Stimulated activated CD8-positive, alpha-beta memory T cell treated with anti-CD3 and anti-CD28 coated beads, Interleukin-7, amount 100 ng/mL, for 1 hour (primary cell): ENCODE results near the gene BPIFA2.

Experiments
- DNase-seq, 2 donors: peaks; one replicate each; pipeline ENCODE4 v3.0.0-alpha.2; 2020; ENCODE audit warnings: low read depth in 2 of 2

The BPIFA2 gene

DNA sequence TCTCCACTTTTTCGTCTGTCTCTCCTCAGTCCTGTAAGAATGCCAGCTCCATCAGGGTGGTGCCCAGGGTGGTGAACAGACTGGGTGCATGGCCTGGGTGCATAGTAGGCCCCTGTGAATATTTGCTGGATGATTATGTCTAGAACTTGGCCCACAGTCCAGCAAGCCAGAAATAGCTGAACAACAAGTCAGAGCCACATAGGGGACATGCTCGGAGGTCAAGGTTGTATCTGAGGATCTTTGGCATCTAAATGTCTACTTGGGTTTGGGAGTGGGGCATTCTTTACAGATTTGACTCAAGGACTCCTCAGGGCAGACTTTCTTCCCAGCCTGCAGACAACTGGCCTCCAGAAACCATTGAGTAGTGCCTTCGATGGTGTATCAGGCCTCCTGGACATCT lies 31.1 kb downstream of the BPIFA2 start:
- no peak for DNase-seq

DNA sequence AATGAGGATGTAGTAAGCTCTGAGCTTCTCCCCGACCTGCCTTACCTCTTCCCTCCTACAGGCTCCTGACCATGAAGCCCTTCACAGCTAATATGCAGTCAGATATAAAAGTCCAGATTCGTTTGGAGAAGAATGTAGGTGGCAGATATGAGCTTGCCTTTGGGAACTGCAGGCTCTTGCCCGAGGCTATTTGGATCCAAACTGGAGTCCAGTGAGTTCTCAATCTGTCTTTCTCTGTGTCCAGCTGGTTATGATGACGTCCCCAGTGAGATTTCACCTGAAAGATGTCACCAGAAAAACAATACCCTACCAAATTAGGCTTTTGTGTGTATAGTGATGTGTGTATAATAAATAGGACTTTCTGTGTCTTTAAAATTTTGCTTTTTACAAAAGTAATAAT lies 34.5 kb downstream of the BPIFA2 start:
- DNase-seq: no peak

GRCh38 chr20:33203444-33203843 lies 35.5 kb downstream of the BPIFA2 start:
- DNase-seq: no peak

DNA sequence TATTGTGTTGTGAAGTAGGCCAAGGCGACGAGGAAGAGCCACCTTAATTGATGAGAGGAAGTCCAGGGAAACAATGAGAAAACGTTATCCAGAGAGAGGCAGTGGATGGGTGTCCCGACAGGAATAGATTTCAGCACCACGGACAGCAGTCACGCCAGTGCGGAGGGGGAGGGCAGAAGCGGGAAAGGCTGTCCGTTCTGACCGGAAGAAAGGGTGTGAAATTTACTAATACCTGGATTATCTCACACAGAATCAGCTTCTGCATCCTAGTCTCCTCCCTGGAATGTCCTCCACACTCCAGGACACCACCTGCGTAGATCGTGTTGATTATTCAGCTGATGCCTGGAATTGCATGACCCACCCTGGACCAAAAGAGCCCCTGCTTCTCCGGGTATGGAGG lies 41.8 kb downstream of the BPIFA2 start:
- no peak for DNase-seq

DNA sequence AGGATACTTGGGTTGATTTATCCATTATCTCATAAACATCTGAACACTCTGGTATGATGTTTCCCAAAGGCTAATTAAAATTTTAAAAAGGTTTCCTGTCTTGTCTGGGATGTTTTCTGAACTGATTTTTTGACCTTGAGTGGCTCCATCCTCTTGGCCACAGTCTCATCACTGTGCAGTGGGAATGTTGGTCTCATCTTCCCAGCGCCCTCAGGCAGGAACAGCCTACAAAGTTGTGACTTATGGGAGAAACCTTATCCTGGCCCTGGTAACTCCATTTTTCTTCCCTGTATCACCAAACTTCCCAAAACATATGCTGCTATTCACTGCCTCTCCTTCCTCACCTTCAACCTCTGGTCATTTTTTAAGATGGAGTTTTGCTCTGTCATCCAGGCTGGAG lies 42.4 kb downstream of the BPIFA2 start:
- DNase-seq: no peak

DNA sequence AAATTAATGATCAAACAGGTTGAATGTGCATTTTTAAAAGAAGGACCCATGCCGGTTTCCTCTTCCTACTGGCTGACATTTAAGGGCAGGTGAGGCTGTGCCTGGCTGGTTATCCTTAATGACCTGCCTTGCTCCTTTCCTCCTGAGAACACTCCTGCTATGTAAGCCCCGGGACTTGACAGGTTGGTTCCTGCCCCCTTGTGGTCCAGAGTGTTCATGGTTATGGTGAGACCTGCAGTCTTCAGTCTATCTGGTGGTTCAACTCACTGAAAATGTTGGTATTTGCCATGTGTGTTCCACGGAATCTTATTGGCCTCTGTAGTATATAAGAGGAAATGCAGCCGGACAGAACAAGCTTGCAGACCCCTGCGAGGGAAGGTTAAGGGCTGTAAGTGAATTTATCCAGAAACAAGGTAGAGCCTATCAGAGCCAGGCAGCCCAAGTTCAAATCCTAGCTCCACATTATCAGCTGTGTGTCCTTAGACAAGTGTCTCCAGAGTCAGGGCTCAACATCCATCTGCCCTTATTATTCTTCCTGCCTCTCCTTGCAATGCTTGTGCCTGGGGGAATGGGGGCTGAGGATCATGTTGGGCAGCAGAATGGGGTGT lies 44.0 kb downstream of the BPIFA2 start:
- DNase-seq: no peak

- no peak for DNase-seq
Measured at GRCh38 chr20:33217052-33217451, 49.1 kb downstream of the BPIFA2 start, which contains the start of gene BPIFA3. BPIFA3 (plus strand) TSS chr20:33217352; CDS start chr20:33217537, 185 bp downstream.

DNA sequence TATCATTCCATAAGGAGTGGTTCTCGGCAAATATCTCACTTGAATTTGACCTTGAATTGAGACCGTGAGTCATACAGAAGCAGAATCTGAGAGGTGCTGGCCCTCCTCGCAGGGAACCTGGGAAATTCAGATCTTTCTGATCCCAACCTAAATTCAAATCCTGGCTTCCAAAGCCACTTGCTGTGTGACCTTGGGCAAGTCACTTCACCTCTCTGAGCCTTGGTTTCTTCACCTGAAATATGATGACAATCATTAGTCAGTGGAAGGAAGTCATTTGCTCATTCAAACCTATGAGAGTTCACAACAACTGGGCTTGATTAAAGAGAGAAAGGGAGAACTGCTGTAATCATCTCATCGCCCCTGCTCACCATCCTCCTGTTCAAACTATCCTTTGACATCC lies 56.4 kb downstream of the BPIFA2 start:
- no peak for DNase-seq

DNA sequence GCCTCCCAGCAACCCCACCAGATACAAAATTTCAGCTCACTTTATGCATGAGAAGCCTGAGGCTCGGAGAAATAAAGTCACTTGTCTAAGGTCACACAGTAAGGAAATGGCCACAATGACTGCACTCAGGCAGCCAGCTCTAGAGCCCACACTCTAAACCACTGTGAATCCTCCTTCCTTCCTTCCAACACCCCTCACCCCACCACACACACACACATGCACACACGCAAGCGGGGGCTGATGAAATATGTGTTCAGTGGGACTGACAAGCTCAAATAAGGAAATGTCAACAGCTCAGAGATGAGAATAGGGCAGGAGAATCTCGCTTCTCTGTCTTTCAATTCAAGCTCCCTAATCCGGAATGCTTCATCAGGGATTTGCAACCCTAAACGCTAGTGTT lies 61.9 kb downstream of the BPIFA2 start:
- DNase-seq: no peak
